ENCODE measurements around the gene SEMG2.

Gene SEMG2

DNA sequence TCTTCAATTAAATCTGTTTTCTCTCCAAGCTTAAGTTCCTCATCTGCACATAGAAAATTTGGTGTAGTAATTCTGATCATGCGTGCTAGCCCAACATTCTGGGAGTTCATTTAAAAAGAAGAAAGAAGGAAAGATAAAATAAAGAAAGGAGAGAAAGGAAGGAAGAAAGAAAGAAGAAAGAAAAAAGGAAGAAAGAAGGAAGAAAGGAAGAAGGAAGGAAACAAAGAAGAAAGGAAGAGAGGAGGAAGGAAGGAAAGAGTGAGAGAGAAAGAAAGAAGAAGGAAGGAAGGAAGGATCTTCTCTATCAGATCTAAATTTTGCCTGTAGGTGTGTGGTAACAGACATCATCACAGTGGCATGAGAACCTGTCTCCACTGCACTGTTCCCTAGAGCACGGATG lies 17.0 kb downstream of the SEMG2 start:
- Histone ChIP-seq H3K4me1 (ENCODE audit: control insufficient read depth, insufficient read depth, low read length) (no peaks in the 10 kb centered on the region), H3K27me3 (ENCODE audit: control insufficient read depth, insufficient read depth, low read length) (no peaks in the 10 kb centered on the region), H3K36me3 (ENCODE audit: control insufficient read depth, insufficient read depth, low read length) (no peaks in the 10 kb centered on the region), H3K4me3 (ENCODE audit: low read length) (no peak overlapping the region), H3K9me3 (ENCODE audit: control insufficient read depth, low read length) (no peaks in the 10 kb centered on the region), H3K9ac (ENCODE audit: low read length) (no peak overlapping the region)

- no peaks in the 10 kb centered on the region for H3K27me3 ChIP-seq (ENCODE audit: control insufficient read depth, insufficient read depth, low read length)
- H3K9me3 ChIP-seq (ENCODE audit: control insufficient read depth, low read length) = no peaks in the 10 kb centered on the region
- no peak overlapping the region for H3K9ac ChIP-seq (ENCODE audit: low read length)
- no peaks in the 10 kb centered on the region for H3K36me3 ChIP-seq (ENCODE audit: control insufficient read depth, insufficient read depth, low read length)
- H3K4me3 ChIP-seq (ENCODE audit: low read length) = no peak overlapping the region
- H3K4me1 ChIP-seq (ENCODE audit: control insufficient read depth, insufficient read depth, low read length) = peaks cover 8% of the 10 kb centered on the region
Observed at GRCh38 chr20:45246109-45246508, 24.9 kb downstream of the SEMG2 start.

DNA sequence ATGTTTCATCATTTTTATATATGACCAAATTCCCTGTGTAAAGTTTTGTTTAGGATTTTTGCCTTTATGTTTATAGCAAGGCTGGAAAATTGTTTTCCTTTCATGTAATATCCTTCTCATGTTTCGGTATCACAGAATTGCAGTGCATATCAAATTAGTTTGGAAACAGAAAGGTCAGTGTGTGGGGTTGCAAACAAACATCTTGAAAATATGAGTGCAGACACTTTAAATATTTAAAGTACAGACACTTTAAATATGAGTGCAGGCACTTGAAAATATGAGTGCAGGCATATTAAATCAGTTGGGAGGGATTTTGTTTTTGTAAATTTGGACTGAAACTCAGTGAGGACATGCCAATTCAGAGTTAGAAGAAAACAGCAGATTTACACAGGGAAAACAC lies 26.7 kb downstream of the SEMG2 start:
- Histone ChIP-seq H3K9ac (ENCODE audit: low read length) (no peak overlapping the region), H3K4me3 (ENCODE audit: low read length) (no peak overlapping the region), H3K9me3 (ENCODE audit: control insufficient read depth, low read length) (no peaks in the 10 kb centered on the region), H3K4me1 (ENCODE audit: control insufficient read depth, insufficient read depth, low read length) (peaks cover 16% of the 10 kb centered on the region), H3K27me3 (ENCODE audit: control insufficient read depth, insufficient read depth, low read length) (no peaks in the 10 kb centered on the region), H3K36me3 (ENCODE audit: control insufficient read depth, insufficient read depth, low read length) (no peaks in the 10 kb centered on the region)

- Histone ChIP-seq H3K4me1 (ENCODE audit: control insufficient read depth, insufficient read depth, low read length) (peaks cover 24% of the 10 kb centered on the region), H3K27me3 (ENCODE audit: control insufficient read depth, insufficient read depth, low read length) (no peaks in the 10 kb centered on the region), H3K9me3 (ENCODE audit: control insufficient read depth, low read length) (no peaks in the 10 kb centered on the region), H3K4me3 (ENCODE audit: low read length) (no peak overlapping the region), H3K9ac (ENCODE audit: low read length) (no peak overlapping the region), H3K36me3 (ENCODE audit: control insufficient read depth, insufficient read depth, low read length) (no peaks in the 10 kb centered on the region)
Observed at GRCh38 chr20:45248609-45249008, 27.4 kb downstream of the SEMG2 start.

DNA sequence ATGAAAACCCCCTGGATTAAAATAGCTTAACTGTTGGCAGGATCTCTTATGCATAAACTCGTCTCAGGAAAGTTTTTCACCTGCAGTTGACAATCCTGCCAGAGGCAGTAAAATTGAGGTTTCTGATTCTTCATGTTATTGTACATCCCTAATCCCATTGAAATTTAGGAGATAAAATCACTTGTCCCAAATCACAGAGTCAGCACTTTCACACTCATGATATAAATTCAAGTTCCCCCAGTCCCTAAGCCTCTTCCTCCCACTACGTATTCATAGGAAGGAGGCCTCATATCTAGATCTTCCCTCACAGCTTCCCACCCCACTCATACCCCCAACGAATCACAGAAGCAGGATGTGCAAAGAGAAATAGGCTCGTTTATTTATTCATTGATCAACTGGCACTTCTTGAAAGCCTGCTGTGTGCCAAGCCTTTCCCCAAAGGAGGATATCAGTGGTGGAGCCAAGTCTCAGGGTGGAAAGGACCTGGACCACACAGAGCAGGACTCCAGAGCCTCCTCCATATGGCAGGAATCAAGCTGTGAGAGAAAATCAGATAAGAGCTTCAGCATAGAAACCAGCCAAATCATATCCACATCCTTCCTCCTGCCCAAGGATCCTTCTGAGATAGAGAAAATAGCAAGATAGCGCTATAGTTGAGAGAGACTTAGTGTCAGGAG lies 30.8 kb downstream of the SEMG2 start:
- no peaks in the 10 kb centered on the region for H3K9me3 ChIP-seq (ENCODE audit: control insufficient read depth, low read length)
- H3K27me3 ChIP-seq (ENCODE audit: control insufficient read depth, insufficient read depth, low read length) = no peaks in the 10 kb centered on the region
- no peaks in the 10 kb centered on the region for H3K36me3 ChIP-seq (ENCODE audit: control insufficient read depth, insufficient read depth, low read length)
- H3K4me3 ChIP-seq (ENCODE audit: low read length) = no peak overlapping the region
- peaks cover 42% of the 10 kb centered on the region for H3K4me1 ChIP-seq (ENCODE audit: control insufficient read depth, insufficient read depth, low read length)
- H3K9ac ChIP-seq (ENCODE audit: low read length) = no peak overlapping the region

- Histone ChIP-seq H3K4me1 (ENCODE audit: control insufficient read depth, insufficient read depth, low read length) (peaks cover 37% of the 10 kb centered on the region), H3K27me3 (ENCODE audit: control insufficient read depth, insufficient read depth, low read length) (no peaks in the 10 kb centered on the region)
Observed at GRCh38 chr20:45253261-45253660, 32.1 kb downstream of the SEMG2 start.

GRCh38 chr20:45254383-45255262 lies 33.5 kb downstream of the SEMG2 start, which contains the start of gene SLPI:
SLPI (minus strand) TSS chr20:45254564; CDS start chr20:45254543, 21 bp downstream.
- peaks cover 34% of the 10 kb centered on the region for H3K4me1 ChIP-seq (ENCODE audit: control insufficient read depth, insufficient read depth, low read length)
- peak within 1 kb of the TSS; percentile 20 for H3K4me3 ChIP-seq (ENCODE audit: low read length)

More at GRCh38 chr20:45253261-45253660, 32.1 kb downstream of the SEMG2 start:
- Histone ChIP-seq H3K36me3 (ENCODE audit: control insufficient read depth, insufficient read depth, low read length) (no peaks in the 10 kb centered on the region), H3K9ac (ENCODE audit: low read length) (peak overlapping the region; percentile 36), H3K4me3 (ENCODE audit: low read length) (peak overlapping the region; percentile 20), H3K9me3 (ENCODE audit: control insufficient read depth, low read length) (no peaks in the 10 kb centered on the region)

DNA sequence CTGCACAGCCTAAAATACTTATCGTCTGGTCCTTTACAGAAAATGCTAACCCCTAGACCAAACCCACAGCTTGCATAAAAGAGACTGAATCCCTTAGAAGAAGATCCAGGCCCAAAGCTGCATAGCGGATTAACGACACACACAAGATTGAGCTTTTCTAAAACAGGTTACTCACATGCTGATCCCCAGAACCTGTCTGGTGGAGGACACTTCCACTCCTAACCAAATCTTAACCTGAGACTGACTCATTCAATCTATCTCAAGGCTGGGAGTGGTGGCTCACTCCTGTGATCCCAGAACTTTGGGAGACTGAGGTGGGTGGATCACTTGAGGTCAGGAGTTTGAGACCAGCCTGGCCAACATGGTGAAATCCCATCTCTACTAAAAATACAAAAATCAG lies 36.0 kb downstream of the SEMG2 start:
- H3K36me3 ChIP-seq (ENCODE audit: control insufficient read depth, insufficient read depth, low read length) = no peaks in the 10 kb centered on the region
- peaks cover 32% of the 10 kb centered on the region for H3K4me1 ChIP-seq (ENCODE audit: control insufficient read depth, insufficient read depth, low read length)
- no peak overlapping the region for H3K9ac ChIP-seq (ENCODE audit: low read length)
- H3K4me3 ChIP-seq (ENCODE audit: low read length) = no peak overlapping the region
- H3K9me3 ChIP-seq (ENCODE audit: control insufficient read depth, low read length) = no peaks in the 10 kb centered on the region
- H3K27me3 ChIP-seq (ENCODE audit: control insufficient read depth, insufficient read depth, low read length) = no peaks in the 10 kb centered on the region

More at GRCh38 chr20:45254383-45255262, 33.5 kb downstream of the SEMG2 start, which contains the start of gene SLPI:
- Histone ChIP-seq H3K27me3 (ENCODE audit: control insufficient read depth, insufficient read depth, low read length) (no peaks in the 10 kb centered on the region), H3K36me3 (ENCODE audit: control insufficient read depth, insufficient read depth, low read length) (no peaks in the 10 kb centered on the region), H3K9me3 (ENCODE audit: control insufficient read depth, low read length) (no peaks in the 10 kb centered on the region), H3K9ac (ENCODE audit: low read length) (peak within 1 kb of the TSS; percentile 36)

GRCh38 chr20:45257711-45258110 lies 36.5 kb downstream of the SEMG2 start:
- Histone ChIP-seq H3K9me3 (ENCODE audit: control insufficient read depth, low read length) (no peaks in the 10 kb centered on the region), H3K9ac (ENCODE audit: low read length) (no peak overlapping the region)

DNA sequence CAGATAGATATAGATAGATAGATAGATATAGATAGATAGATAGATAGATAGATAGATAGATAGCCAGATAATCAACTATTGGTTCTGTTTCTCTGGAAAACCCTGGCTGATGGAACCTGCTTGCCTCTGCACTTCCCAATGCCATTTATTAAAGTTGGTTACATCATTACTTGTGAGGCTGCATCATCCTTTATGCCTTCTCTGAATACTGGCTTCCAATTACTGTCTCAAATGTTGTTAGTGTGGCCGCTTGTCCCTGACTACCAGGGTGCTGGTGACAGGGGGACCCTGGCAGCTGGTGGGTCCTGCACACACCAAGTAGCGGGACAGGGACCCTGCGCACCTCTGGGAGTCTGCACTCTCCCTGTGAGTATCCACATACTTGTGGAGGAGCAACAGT lies 37.1 kb downstream of the SEMG2 start:
- H3K4me3 ChIP-seq (ENCODE audit: low read length) = no peak overlapping the region

More at GRCh38 chr20:45257711-45258110, 36.5 kb downstream of the SEMG2 start:
- H3K36me3 ChIP-seq (ENCODE audit: control insufficient read depth, insufficient read depth, low read length) = no peaks in the 10 kb centered on the region
- H3K4me3 ChIP-seq (ENCODE audit: low read length) = no peak overlapping the region
- H3K4me1 ChIP-seq (ENCODE audit: control insufficient read depth, insufficient read depth, low read length) = peaks cover 27% of the 10 kb centered on the region
- no peaks in the 10 kb centered on the region for H3K27me3 ChIP-seq (ENCODE audit: control insufficient read depth, insufficient read depth, low read length)

GRCh38 chr20:45258664-45259063 lies 37.5 kb downstream of the SEMG2 start:
- H3K36me3 ChIP-seq (ENCODE audit: control insufficient read depth, insufficient read depth, low read length) = no peaks in the 10 kb centered on the region
- H3K4me3 ChIP-seq (ENCODE audit: low read length) = no peak overlapping the region
- H3K9ac ChIP-seq (ENCODE audit: low read length) = no peak overlapping the region
- H3K9me3 ChIP-seq (ENCODE audit: control insufficient read depth, low read length) = no peaks in the 10 kb centered on the region
- H3K27me3 ChIP-seq (ENCODE audit: control insufficient read depth, insufficient read depth, low read length) = no peaks in the 10 kb centered on the region
- H3K4me1 ChIP-seq (ENCODE audit: control insufficient read depth, insufficient read depth, low read length) = peaks cover 17% of the 10 kb centered on the region

More for the DNA sequence above, 37.1 kb downstream of the SEMG2 start:
- peaks cover 21% of the 10 kb centered on the region for H3K4me1 ChIP-seq (ENCODE audit: control insufficient read depth, insufficient read depth, low read length)
- no peaks in the 10 kb centered on the region for H3K27me3 ChIP-seq (ENCODE audit: control insufficient read depth, insufficient read depth, low read length)
- no peak overlapping the region for H3K9ac ChIP-seq (ENCODE audit: low read length)
- no peaks in the 10 kb centered on the region for H3K36me3 ChIP-seq (ENCODE audit: control insufficient read depth, insufficient read depth, low read length)
- no peaks in the 10 kb centered on the region for H3K9me3 ChIP-seq (ENCODE audit: control insufficient read depth, low read length)
